ENCODE data around the gene TEX48.

TEX48 gene

DNA sequence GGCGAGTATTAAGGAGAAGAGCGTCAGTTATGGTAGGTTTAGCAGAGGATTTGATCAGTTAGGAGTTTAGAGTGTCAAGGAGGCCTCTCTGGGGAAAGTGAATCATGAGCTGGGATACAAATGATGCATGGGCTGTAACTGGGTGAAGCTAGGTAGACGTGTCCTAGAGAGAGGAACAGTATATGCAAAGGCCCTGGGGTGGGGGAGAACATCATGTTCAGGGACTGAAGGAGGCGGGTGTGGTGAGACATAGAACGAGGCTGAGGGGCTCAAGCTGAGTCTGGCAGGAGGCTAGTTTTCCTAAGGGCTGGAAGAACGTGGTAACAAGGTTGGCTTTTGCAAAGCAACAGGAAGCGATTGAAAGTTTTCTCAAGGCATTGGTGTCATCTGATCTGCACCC is 60.4 kb downstream of the TEX48 start:
- DNase-seq (ENCODE audit: low spot score) = no peak

DNA sequence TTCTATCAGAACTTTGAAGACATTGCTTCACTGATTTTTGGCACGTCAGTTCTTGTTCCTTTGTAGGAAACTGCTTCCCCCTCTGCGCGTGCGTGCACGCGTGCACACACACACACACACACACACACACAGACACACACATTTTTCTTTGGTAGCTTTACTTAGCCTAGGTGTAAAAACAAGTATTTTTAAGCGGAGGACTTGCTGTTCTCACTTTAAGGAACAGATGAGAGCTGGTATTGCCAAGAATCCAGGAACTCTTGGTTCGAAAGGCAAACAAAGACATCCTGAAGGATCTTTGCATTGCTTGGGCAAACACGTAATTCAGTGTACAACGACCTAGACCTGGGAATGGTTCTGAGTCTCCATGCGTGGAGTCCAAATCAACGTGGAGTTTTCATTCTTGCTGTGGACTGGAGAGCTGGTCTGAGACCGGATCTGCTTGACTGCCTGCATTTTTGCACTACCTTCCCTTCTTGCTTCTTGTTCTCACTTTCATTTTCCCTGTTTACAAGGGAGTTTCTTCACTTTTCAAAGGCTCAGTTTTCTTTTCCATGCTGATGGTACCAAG is 62.7 kb downstream of the TEX48 start:
- no peak for DNase-seq (ENCODE audit: low spot score)

DNA sequence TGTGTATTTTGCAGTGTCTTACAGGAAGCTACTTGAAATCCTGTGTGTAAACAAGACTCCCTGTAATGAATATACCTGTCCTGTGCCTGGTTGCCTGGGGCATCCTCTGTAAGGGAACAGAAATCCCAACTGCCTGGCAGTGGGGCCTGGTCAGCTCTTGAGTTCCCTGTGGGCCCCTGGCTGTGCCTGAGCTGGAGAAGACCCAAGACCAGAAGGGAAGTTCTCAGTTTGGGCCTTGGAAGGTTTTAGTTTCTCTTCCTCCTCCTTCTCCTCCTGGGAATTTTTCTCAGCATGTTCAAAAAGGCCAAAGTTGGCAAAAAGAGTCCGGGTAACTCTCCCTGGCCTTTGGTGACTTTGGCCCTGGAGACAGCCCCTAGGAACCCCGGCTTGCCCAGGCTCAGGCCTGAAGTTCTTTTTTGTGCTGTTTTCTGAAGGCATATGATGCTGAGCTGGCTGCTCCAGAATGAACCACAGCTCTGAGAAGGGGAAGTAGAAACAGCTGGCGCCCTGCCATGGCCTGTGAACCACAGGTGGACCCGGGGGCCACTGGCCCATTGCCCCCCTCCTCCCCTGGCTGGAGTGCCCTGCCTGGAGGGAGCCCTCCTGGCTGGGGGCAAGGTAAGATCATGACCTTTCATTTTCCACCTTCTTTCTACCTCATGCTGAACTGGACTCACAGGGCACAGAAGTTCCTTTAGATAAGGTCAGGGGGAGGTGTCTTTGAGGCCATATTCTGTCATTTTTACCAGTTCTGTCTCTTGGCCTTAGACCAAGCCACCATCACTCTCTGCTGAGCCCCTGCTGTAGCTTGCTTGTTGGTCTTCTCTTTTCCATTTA is 65.1 kb downstream of the TEX48 start:
- no peak for DNase-seq (ENCODE audit: low spot score)
